Testis (tissue), 3 donors: Measurements from ENCODE around the gene EXOSC7. TPM values are rescaled to one million over a fixed set of nuclear protein-coding genes. Genes with fewer than 3 reads are reported as not detected.

Experiments used
- DNase-seq: peaks from one replicate; pipeline ENCODE4 v3.0.0-alpha.2; 2019
- H3K27ac ChIP-seq, 2 donors: fragments of 200-600 bp; sonication (generic); one replicate each; pipeline ENCODE4 v1.5.1; 2019
- H3K27me3 ChIP-seq: fragments of 200-600 bp; sonication (generic); one replicate; pipeline ENCODE4 v1.5.1; 2019
- H3K36me3 ChIP-seq: fragments of 200-600 bp; sonication (generic); one replicate; pipeline ENCODE4 v1.5.1; 2017; ENCODE audit warnings: low read depth; ENCODE audit errors: missing control alignments
- H3K4me1 ChIP-seq: fragments of 200-600 bp; sonication (generic); one replicate; pipeline ENCODE4 v1.5.1; 2019
- H3K4me3 ChIP-seq, 2 donors: fragments of 200-600 bp; sonication (generic); one replicate each; pipeline ENCODE4 v1.5.1; 2017 to 2019
- H3K9me3 ChIP-seq: fragments of 200-600 bp; sonication (generic); one replicate; pipeline ENCODE4 v1.5.1; 2017
- POLR2A ChIP-seq: fragments of 450-650 bp; IDR thresholded peaks from one replicate; pipeline ENCODE4 v1.6.1; 2017; ENCODE audit warnings: antibody characterized with exemption, mild to moderate bottlenecking, moderate library complexity
- WGBS, 2 donors: methylation state at CpG; one replicate each; pipeline ENCODE4 v1.1.5; 2018; 5-methylcytosine and 5-hydroxymethylcytosine counted together
- intact Hi-C: fragments of 100-400 bp; cut with DNase I; formaldehyde crosslinking; loops from one replicate; pipeline ENCODE4 v1.15.1; 2023; ENCODE audit warnings: low total_unique reads
- polyA plus RNA-seq: library from polyadenylated mRNA; stranded (reverse); fragments of 350-450 nt; fragmentation: Illumina TruSeq; extraction: RNeasy Lipid Tissue Mini Kit (QIAGEN cat#74804); gene quantifications from one replicate; pipeline ENCODE4 v1.2.3, GENCODE V29; 2014; ENCODE audit warnings: low read depth, low replicate concordance; ENCODE audit not compliant: insufficient read depth
- total RNA-seq, 2 donors: library from RNA; depleted of rRNA; stranded (reverse); fragments of >200 nt; gene quantifications; one replicate each; pipeline ENCODE4 v1.2.3, GENCODE V29; 2016
- TF ChIP-seq, protein P1 (sequence below), 3 experiments: fragments of 450-650 bp in 2 of 3; fragments of 200-600 bp in 1 of 3; sonication (generic) in 1 of 3; IDR thresholded peaks; one replicate each; pipeline ENCODE4 v1.5.1; 2016 to 2019; ENCODE audit warnings: antibody characterized with exemption in 3 of 3, mild to moderate bottlenecking in 2 of 3, moderate library complexity in 1 of 3

Gene EXOSC7
- total and polyA plus RNA-seq, 3 donors from 2014 or later, result 63.3 to 71.5 (median 66.3) TPM

DNA sequence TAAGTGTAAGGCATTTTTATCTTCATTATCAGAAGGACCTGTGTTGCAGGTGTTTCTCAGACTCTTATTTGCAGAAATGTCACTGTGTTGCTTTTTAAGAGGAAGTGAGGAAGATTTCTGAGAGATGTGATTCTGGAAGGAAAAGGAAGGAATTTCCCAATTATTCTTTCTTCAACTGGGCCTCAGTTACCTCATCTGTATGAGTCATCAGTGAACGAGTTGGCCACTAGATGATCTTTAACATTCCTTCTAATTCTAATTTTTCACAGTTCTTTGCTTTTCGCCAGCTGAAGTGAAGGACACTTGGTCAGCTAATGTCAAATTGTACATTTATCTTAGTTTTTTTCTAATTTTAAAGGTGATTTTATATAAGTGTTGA is 79.0 kb downstream of the EXOSC7 start:
- H3K9me3 ChIP-seq, result no peaks in the 10 kb centered on the region
- no peak for DNase-seq
- no peak overlapping the region for H3K27ac ChIP-seq
- H3K4me3 ChIP-seq, result no peak overlapping the region
- 57 to 77% methylated on average over 2 of the region's 2 CpGs for WGBS, 2 donors
- TF ChIP-seq, protein P1, sequence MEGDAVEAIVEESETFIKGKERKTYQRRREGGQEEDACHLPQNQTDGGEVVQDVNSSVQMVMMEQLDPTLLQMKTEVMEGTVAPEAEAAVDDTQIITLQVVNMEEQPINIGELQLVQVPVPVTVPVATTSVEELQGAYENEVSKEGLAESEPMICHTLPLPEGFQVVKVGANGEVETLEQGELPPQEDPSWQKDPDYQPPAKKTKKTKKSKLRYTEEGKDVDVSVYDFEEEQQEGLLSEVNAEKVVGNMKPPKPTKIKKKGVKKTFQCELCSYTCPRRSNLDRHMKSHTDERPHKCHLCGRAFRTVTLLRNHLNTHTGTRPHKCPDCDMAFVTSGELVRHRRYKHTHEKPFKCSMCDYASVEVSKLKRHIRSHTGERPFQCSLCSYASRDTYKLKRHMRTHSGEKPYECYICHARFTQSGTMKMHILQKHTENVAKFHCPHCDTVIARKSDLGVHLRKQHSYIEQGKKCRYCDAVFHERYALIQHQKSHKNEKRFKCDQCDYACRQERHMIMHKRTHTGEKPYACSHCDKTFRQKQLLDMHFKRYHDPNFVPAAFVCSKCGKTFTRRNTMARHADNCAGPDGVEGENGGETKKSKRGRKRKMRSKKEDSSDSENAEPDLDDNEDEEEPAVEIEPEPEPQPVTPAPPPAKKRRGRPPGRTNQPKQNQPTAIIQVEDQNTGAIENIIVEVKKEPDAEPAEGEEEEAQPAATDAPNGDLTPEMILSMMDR (IDR thresholded peaks at IDR 0.05), result no peak
- TF ChIP-seq POLR2A, result no peak
- H3K27me3 ChIP-seq, result no peaks in the 10 kb centered on the region
- no peaks in the 10 kb centered on the region for H3K36me3 ChIP-seq
- intact Hi-C loops, result no loop called here
- peaks cover 6% of the 10 kb centered on the region for H3K4me1 ChIP-seq

DNA sequence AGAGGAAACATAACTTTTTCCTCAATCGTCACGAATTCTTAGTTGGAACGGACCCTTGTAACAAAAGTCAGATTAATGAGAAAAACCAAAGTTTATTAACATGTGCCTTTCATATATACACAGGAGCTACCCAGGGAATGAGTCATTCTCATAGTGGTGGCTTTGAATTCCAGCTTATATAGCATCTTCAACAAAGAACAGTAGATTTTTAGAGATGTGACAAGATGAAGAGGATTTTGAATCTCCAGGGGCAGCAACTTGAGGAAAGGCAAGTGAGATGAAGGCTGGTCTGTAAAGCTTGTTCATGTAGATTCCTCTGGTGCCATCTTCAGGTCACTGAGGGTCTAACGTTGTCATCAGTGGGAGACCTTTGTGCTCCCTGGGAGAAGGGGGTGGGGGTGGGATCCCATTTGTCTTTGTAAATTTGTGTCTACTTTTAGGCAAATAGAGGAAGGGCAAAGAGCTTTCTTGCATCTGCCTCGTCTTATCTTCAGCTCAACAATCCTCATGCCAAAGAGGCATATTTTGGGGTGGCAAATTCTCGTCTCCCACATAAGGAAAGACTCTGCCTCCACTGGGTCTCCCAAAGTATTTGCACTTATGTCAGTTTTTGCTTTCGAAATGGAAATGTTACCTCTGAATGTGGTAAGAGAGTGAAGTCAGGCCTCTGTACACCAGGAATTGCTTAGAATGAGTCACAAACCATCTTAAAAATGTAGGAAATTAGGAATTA is 79.5 kb downstream of the EXOSC7 start:
- H3K4me3 ChIP-seq, result no peak overlapping the region
- 82 to 87% methylated on average over 7 of the region's 7 CpGs for WGBS, 2 donors
- no peaks in the 10 kb centered on the region for H3K27me3 ChIP-seq
- DNase-seq, result no peak
- no peaks in the 10 kb centered on the region for H3K9me3 ChIP-seq
- intact Hi-C loops, result no loop called here
- no peaks in the 10 kb centered on the region for H3K36me3 ChIP-seq
- peaks cover 6% of the 10 kb centered on the region for H3K4me1 ChIP-seq
- H3K27ac ChIP-seq, result no peak overlapping the region
- TF ChIP-seq, protein P1 (IDR thresholded peaks at IDR 0.05), result no peak

DNA sequence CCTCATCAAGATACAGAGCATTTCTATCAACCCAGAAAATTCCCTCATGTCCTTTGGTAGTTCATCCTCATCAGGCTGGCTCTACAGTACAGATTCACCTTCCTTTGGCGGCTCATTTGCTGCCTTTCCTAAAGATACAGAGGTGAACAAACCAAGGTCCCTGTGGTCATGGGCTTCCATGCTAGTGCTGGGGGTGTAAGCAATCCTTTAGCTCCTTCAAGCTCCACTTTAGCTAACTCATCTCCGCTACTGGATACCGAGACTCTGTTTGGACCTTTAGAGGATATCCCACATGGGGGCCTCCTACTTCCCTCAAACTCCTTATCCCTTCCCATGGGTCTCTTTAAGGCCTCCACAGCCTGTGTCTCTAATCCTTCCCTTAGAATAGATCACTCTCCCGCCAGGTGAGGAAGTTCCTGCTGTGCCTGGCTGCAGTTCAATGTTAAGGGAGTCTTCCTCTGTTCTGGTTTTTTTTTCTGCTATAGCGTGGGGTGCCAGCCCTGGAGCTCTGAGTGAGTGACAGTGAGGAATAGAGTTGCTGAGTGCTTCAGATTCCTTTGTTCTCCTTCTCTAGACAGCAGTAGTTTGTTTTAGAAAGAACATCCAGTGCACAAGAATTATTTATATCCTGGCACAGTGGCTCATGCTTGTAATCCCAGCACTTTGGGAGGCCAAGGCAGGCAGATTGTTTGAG is 80.7 kb downstream of the EXOSC7 start:
- H3K9me3 ChIP-seq, result no peaks in the 10 kb centered on the region
- peaks cover 6% of the 10 kb centered on the region for H3K4me1 ChIP-seq
- intact Hi-C loops, result no loop called here
- no peak for DNase-seq
- 60% methylated on average over 5 of the region's 5 CpGs for WGBS, 2 donors
- no peak overlapping the region for H3K4me3 ChIP-seq
- H3K27ac ChIP-seq, result peak overlapping the region in 1 of 2 donors; percentile 44
- no peaks in the 10 kb centered on the region for H3K36me3 ChIP-seq
- TF ChIP-seq, protein P1 (IDR thresholded peaks at IDR 0.05), result no peak
- TF ChIP-seq POLR2A, result no peak
- no peaks in the 10 kb centered on the region for H3K27me3 ChIP-seq

DNA sequence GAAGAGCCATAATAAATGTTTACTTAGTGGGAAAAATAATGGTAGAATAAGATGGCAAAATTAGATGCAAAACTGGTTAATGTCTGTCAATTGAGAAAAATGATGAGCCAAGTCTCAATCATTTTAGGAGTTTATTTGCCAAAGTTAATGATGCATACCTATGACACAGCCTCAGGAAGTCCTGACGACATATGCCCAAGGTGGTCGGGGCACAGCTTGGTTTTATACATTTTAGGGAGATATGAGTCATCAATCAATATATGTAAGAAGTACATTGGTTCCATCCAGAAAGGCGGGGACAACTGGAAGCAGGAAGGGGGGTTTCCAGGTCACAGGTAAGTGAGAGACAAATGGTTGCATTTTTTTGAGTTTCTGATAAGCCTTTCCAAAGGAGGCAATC is 81.5 kb downstream of the EXOSC7 start:
- WGBS, 2 donors, result 87 to 93% methylated on average over 3 of the region's 3 CpGs
- no peaks in the 10 kb centered on the region for H3K9me3 ChIP-seq
- peaks cover 6% of the 10 kb centered on the region for H3K4me1 ChIP-seq
- peak overlapping the region in 1 of 2 donors; percentile 44 for H3K27ac ChIP-seq
- TF ChIP-seq, protein P1 (IDR thresholded peaks at IDR 0.05), result no peak
- no peak for TF ChIP-seq POLR2A
- DNase-seq, result no peak
- H3K36me3 ChIP-seq, result no peaks in the 10 kb centered on the region
- H3K27me3 ChIP-seq, result no peaks in the 10 kb centered on the region
- intact Hi-C loops, result no loop called here
- no peak overlapping the region for H3K4me3 ChIP-seq
